ENCODE measurements around the gene C2orf69.
A peak's percentile ranks its signal among the peaks of the same experiment; 100 is the strongest.

The C2orf69 gene

DNA sequence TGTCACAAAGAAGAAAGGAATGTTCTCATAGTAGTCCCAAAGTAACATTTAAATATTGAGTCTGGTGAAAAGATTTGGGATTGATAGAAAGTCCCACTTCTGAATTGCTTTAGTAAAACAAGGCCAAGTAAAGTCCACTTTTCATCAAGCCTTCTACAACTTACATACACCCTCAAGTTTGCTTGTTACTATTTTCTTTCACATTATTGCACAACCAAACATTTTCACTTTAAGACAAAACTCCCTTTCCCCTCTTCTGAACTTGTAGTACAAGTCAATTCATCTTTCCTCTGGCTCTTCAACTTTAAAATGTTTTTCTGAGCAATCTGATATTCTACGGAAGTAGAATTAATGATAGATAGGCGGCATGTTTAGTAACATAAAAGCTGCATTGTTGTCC is 55.3 kb downstream of the C2orf69 start:
- FAIRE-seq = no peak

DNA sequence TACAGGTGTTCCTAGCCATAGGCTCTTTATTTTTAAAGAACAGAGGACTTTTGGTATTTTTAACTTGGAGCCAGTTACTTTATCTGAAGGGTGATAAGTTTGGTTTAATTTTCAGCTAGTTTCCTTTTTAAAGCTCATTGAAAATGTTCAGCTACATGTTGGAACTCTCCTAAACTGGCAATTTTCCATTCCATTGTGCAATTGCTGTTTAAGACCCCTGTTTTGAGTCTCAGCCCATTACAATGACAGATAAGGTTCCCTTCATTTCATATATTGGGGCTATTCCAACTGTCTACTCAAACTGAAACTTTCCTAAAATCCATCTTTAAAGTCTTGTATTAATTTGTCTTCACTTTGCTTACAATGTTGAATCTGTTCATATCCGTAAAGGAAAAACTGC is 55.9 kb downstream of the C2orf69 start:
- no peak for FAIRE-seq
- DNase-seq (ENCODE audit: low spot score) = no peak

More for the DNA sequence above, 55.3 kb downstream of the C2orf69 start:
- DNase-seq (ENCODE audit: low spot score) = no peak

DNA sequence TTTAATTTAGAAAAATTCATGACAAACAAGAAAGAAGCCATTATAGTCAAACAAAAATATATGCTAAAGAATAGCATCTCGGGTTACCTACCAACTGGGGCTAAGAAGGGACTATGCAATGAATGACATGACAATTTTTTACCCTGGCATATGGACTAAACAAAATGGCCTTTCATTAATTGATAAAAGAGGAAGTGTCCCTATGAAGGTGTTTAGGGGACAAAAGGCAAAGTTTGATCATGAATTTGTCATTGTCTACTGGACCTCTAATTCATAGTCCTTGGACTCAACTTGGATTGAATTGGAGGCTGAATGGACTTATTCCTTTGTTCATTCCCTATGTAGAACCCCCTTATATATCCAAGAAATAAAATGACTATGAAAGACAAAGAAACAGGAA is 57.0 kb downstream of the C2orf69 start:
- no peak for DNase-seq (ENCODE audit: low spot score)
- no peak for FAIRE-seq

DNA sequence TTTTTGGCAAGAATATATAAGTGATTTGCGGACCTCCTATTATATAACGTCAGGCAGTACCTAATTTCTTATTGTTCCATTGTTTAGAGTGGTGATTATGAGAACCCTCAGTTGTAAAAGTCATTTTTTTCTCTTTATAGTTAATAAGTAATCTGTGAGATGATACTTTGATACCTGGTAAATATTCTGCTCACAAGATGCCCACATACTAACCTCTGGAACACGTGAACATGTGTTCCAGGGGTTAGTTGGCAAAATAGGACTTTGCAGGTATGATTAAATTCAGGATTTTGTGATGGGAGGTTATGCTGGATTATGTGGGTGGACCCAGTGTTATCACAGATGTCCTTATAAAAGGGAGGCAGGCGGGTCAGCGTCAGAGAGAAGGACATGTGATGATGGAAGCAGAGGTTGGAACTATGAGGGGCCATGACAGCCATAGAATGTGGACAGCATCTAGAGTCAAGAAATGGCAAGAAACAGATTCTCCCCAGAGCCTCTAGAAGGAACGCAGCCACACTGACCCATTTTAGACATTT is 61.1 kb downstream of the C2orf69 start:
- FAIRE-seq = no peak
- DNase-seq (ENCODE audit: low spot score) = no peak

DNA sequence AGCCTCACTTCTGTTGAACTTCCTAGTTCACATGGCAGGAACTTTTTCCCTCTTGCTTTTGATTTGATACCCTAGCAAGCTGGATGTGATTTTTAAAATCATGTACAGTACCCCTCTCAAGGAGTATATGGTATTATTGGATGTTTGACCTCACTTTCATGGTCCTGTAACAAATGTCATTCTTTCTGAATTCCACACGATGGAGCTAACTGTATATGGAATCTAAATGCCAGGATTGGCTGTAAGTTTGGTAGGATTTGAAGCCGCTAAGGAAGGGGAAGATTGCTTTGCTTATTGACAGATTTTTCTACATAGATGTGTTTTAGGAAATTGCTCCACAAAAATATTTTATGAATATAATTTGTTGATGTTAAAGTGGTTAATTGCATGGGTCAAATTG is 62.6 kb downstream of the C2orf69 start:
- FAIRE-seq = peak; percentile 69
- peak; percentile 37 for DNase-seq (ENCODE audit: low spot score)

DNA sequence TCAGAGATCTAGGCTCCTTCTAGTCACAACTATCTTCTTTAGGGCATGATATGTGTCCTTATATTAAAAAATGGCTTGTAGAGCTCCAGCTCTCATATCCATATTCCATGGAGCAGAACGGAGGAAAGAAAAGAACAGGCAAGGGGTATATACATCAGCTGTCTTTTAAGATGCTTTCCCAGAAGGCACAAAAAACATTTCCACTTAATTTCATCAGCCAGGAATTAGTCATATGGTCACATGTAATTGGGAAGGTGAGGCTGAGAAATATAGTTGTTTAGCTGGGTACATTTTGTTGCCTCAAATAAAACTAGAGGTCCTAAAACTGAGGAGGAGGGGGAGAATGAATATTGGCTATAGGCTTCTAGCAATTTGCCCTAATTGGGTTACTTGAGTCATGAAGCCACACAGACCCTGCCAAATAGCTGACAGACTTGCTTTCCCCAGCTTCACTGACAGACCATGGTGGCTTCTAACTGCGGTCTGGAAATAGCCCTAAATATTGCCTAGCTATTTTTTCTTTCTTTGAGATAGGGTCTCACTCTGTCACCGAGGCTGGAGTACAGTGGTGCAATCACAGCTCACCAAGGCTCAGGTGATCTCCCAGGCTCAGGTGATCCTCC is 64.3 kb downstream of the C2orf69 start:
- DNase-seq (ENCODE audit: low spot score) (no peak), FAIRE-seq (no peak)
